Ascending aorta (tissue), 2 donors: Measurements from ENCODE around the gene LARGE2. TPM values are rescaled to one million over a fixed set of nuclear protein-coding genes. Genes with fewer than 3 reads are reported as not detected.
A peak's percentile ranks its signal among the peaks of the same experiment; 100 is the strongest.
"Not testable (repeated sequence)": the region's sequence is repeated elsewhere in the genome, so short reads cannot be mapped to it uniquely, and the experiment has no call there.

Experiments
- DNase-seq, 2 donors: peaks; one replicate each; pipeline ENCODE4 v3.0.0-alpha.2; 2019; ENCODE audit warnings: low spot score in 2 of 2
- H3K27ac ChIP-seq, 2 donors: fragments of 200-600 bp; sonication (generic); one replicate each; pipeline ENCODE4 v1.5.1; 2016 to 2017; ENCODE audit warnings: mild to moderate bottlenecking in 1 of 2
- H3K27me3 ChIP-seq: fragments of 200-600 bp; sonication (generic); one replicate; pipeline ENCODE4 v1.5.1; 2017
- H3K36me3 ChIP-seq, 2 donors: fragments of 200-600 bp; sonication (generic); one replicate each; pipeline ENCODE4 v1.5.1; 2016
- H3K4me1 ChIP-seq, 2 donors: fragments of 200-600 bp; sonication (generic); one replicate each; pipeline ENCODE4 v1.5.1; 2016 to 2017; ENCODE audit warnings: mild to moderate bottlenecking in 1 of 2
- H3K4me3 ChIP-seq, 2 donors: fragments of 200-600 bp; sonication (generic); one replicate each; pipeline ENCODE4 v1.5.1; 2016 to 2017; ENCODE audit warnings: mild to moderate bottlenecking in 1 of 2
- H3K9me3 ChIP-seq, 2 donors: fragments of 200-600 bp; sonication (generic); one replicate each; pipeline ENCODE4 v1.5.1; 2016
- CTCF ChIP-seq, 3 experiments: fragments of 200-600 bp in 2 of 3; fragments of 450-650 bp in 1 of 3; sonication (generic) in 2 of 3; IDR thresholded peaks; one replicate each; pipeline ENCODE4 v1.5.1; 2016 to 2019; ENCODE audit warnings: antibody characterized with exemption in 3 of 3, mild to moderate bottlenecking in 1 of 3, moderate library complexity in 1 of 3
- intact Hi-C: fragments of 100-400 bp; cut with DNase I; formaldehyde crosslinking; loops from one replicate; pipeline ENCODE4 v1.15.1; 2023
- total RNA-seq: library from RNA; depleted of rRNA; stranded (reverse); fragments of >200 nt; gene quantifications from one replicate; pipeline ENCODE4 v1.1.0, GENCODE V29; 2016

The LARGE2 gene
- total RNA-seq, 1 donor from 2014 or later, result not detected

GRCh38 chr11:45899086-45899447 lies 23.4 kb upstream of the LARGE2 start:
- Histone ChIP-seq H3K4me1 (peaks cover 0 to 20% of the 10 kb centered on the region in 2 donors), H3K9me3 (no peaks in the 10 kb centered on the region), H3K4me3 (peak overlapping the region; percentile 70 to 74), H3K36me3 (peaks cover 0 to 6% of the 10 kb centered on the region in 2 donors), H3K27ac (no peak overlapping the region), H3K27me3 (no peaks in the 10 kb centered on the region)
- intact Hi-C loops, result loop anchor here (1.0 kb wide), 2 partner anchors 19 to 52 kb away; partner anchors contain the start of gene CRY2
- DNase-seq, result no peak
- no peak for TF ChIP-seq CTCF (IDR thresholded peaks at IDR 0.05)

GRCh38 chr11:45899448-45900174 lies 22.8 kb upstream of the LARGE2 start:
- H3K36me3 ChIP-seq, result peaks cover 0 to 9% of the 10 kb centered on the region in 2 donors
- no peak for TF ChIP-seq CTCF (IDR thresholded peaks at IDR 0.05)
- intact Hi-C loops, result loop anchor here (1.0 kb wide), 2 partner anchors 19 to 52 kb away; partner anchors contain the start of gene CRY2
- H3K27me3 ChIP-seq, result no peaks in the 10 kb centered on the region
- peak overlapping the region; percentile 70 to 74 for H3K4me3 ChIP-seq
- DNase-seq, result peak; percentile 62 to 91
- peak overlapping the region; percentile 49 to 65 for H3K27ac ChIP-seq
- H3K4me1 ChIP-seq, result peaks cover 0 to 20% of the 10 kb centered on the region in 2 donors
- H3K9me3 ChIP-seq, result no peaks in the 10 kb centered on the region

GRCh38 chr11:45900175-45900800 lies 22.2 kb upstream of the LARGE2 start:
- peaks cover 0 to 20% of the 10 kb centered on the region in 2 donors for H3K4me1 ChIP-seq
- H3K27me3 ChIP-seq, H3K9me3 ChIP-seq, intact Hi-C loops, DNase-seq, H3K36me3 ChIP-seq: not testable (repeated sequence)
- peak overlapping the region; percentile 13 to 43 for H3K27ac ChIP-seq
- peak overlapping the region; percentile 70 to 74 for H3K4me3 ChIP-seq

GRCh38 chr11:45900916-45901617 lies 21.4 kb upstream of the LARGE2 start:
- intact Hi-C loops, result no loop called here
- H3K4me1 ChIP-seq, result peaks cover 0 to 20% of the 10 kb centered on the region in 2 donors
- H3K27me3 ChIP-seq, result no peaks in the 10 kb centered on the region
- TF ChIP-seq CTCF (IDR thresholded peaks at IDR 0.05), result no peak
- H3K27ac ChIP-seq, result peak overlapping the region; percentile 13 to 43
- H3K36me3 ChIP-seq, result peaks cover 0 to 9% of the 10 kb centered on the region in 2 donors
- no peak for DNase-seq
- no peaks in the 10 kb centered on the region for H3K9me3 ChIP-seq
- peak overlapping the region; percentile 70 to 74 for H3K4me3 ChIP-seq

- DNase-seq, result no peak
- TF ChIP-seq CTCF (IDR thresholded peaks at IDR 0.05), result no peak
- no peak overlapping the region for H3K4me3 ChIP-seq
- no peaks in the 10 kb centered on the region for H3K9me3 ChIP-seq
- H3K27ac ChIP-seq, result no peak overlapping the region
- no peaks in the 10 kb centered on the region for H3K27me3 ChIP-seq
- intact Hi-C loops, result no loop called here
- peaks cover 0 to 9% of the 10 kb centered on the region in 2 donors for H3K36me3 ChIP-seq
- H3K4me1 ChIP-seq, result peaks cover 0 to 20% of the 10 kb centered on the region in 2 donors
Observed at GRCh38 chr11:45901626-45902025, 20.8 kb upstream of the LARGE2 start.
